Measurements from ENCODE around the gene GPC5.

DNA sequence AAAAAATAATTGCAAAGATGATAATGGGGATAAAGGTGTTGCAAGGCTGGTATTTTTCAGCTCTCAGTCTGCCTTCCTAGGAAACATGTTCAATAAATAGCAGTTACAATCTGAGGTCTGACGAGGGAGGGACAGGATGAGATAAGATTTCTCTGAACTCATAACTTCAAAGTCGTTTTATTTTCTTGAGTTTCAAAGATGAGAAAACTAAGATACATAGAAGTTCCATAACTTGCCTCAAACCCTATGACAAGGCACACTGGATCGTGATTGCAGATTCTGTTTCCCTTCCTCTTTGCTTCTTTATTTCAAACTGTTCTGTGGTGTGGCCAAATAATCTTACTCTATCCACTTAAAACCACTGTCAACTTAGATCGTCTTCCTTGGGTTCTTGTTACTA is 327.2 kb downstream of the GPC5 start:
- TF ChIP-seq, protein P1, sequence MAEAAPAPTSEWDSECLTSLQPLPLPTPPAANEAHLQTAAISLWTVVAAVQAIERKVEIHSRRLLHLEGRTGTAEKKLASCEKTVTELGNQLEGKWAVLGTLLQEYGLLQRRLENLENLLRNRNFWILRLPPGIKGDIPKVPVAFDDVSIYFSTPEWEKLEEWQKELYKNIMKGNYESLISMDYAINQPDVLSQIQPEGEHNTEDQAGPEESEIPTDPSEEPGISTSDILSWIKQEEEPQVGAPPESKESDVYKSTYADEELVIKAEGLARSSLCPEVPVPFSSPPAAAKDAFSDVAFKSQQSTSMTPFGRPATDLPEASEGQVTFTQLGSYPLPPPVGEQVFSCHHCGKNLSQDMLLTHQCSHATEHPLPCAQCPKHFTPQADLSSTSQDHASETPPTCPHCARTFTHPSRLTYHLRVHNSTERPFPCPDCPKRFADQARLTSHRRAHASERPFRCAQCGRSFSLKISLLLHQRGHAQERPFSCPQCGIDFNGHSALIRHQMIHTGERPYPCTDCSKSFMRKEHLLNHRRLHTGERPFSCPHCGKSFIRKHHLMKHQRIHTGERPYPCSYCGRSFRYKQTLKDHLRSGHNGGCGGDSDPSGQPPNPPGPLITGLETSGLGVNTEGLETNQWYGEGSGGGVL (tag by site-specific recombination; IDR thresholded peaks at IDR 0.05): no peak
- TF ChIP-seq ZNF530 (tag by site-specific recombination; IDR thresholded peaks at IDR 0.05; ENCODE audit: low read depth): no peak
- TF ChIP-seq CTCF (tag by site-specific recombination; IDR thresholded peaks at IDR 0.05): no peak
- TF ChIP-seq ELK4 (IDR thresholded peaks at IDR 0.05; ENCODE audit: borderline replicate concordance, low read depth, low read length): no peak
- no peak for TF ChIP-seq SCRT1 (tag by site-specific recombination; IDR thresholded peaks at IDR 0.05; ENCODE audit: borderline replicate concordance)
- no peak for TF ChIP-seq SALL2 (tag by site-specific recombination; IDR thresholded peaks at IDR 0.05; ENCODE audit: borderline replicate concordance)
- TF ChIP-seq ZNF561 (tag by site-specific recombination; IDR thresholded peaks at IDR 0.05; ENCODE audit: borderline replicate concordance): no peak
- no peak for TF ChIP-seq ZNF449 (tag by site-specific recombination; IDR thresholded peaks at IDR 0.05)

All from HEK293 (cell line).